ENCODE measurements around the gene HINT3. TPM values are rescaled to one million over a fixed set of nuclear protein-coding genes. Genes with fewer than 3 reads are reported as not detected.
A peak's percentile ranks its signal among the peaks of the same experiment; 100 is the strongest.

The HINT3 gene
- total and polyA plus RNA-seq, 2 of the 13 experiments (the other 11 are each of a cell fraction or from before 2014, with no cell fraction given), result 3.1 to 22.8 TPM

DNA sequence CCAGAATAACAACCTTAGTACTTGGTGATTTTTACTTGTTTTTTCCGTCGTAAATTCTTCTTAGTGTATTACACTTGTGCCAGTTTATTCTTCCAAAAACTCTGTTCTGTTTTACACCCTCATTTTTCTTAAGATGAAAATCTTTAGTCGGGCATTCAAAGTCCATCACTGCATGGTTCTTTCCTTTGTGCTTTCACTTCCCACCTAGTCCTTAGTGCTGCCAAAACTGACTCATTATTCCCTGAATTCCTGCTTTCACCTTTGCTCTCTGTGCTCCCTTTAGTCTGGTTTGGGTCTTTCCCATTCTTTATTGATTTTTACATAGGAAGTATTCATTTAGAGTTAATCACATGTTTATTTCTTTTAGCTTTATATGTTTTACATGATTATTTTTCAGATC lies 33.1 kb downstream of the HINT3 start (continued):
- TF ChIP-seq ZNF614 (CRISPR knock-in tag; IDR thresholded peaks at IDR 0.05; ENCODE audit: borderline replicate concordance) (0 out of 2 replicates have a peak, but pooled peaks have one; percentile 47), PPARG (CRISPR knock-in tag; conservative IDR thresholded peaks at IDR 0.05) (peak; percentile 88), ZNF598 (CRISPR knock-in tag; IDR thresholded peaks at IDR 0.05; ENCODE audit: borderline replicate concordance) (no peak), EHMT2 (IDR thresholded peaks at IDR 0.05; ENCODE audit: borderline replicate concordance, low read depth, low read length) (no peak; the same call in 1 of the 2 replicates), TMF1 (CRISPR knock-in tag; IDR thresholded peaks at IDR 0.05; ENCODE audit: low read depth) (no peak), ZNF761 (CRISPR knock-in tag; conservative IDR thresholded peaks at IDR 0.05) (0 out of 2 replicates have a peak, but pooled peaks have one; percentile 50), ZKSCAN1 (IDR thresholded peaks at IDR 0.05; ENCODE audit: low read length) (no peak), ZMYM3 (CRISPR knock-in tag; IDR thresholded peaks at IDR 0.05) (no peak), SOX5 (CRISPR knock-in tag; IDR thresholded peaks at IDR 0.05; ENCODE audit: borderline replicate concordance) (peak; percentile 79; the same call in 1 of the 2 replicates), ZNF180 (CRISPR knock-in tag; IDR thresholded peaks at IDR 0.05; ENCODE audit: borderline replicate concordance, low read depth) (no peak), MAF1 (CRISPR knock-in tag; IDR thresholded peaks at IDR 0.05; ENCODE audit: borderline replicate concordance) (no peak), ZFP36L1 (CRISPR knock-in tag; IDR thresholded peaks at IDR 0.05) (no peak)
- TF ChIP-seq, protein P1, sequence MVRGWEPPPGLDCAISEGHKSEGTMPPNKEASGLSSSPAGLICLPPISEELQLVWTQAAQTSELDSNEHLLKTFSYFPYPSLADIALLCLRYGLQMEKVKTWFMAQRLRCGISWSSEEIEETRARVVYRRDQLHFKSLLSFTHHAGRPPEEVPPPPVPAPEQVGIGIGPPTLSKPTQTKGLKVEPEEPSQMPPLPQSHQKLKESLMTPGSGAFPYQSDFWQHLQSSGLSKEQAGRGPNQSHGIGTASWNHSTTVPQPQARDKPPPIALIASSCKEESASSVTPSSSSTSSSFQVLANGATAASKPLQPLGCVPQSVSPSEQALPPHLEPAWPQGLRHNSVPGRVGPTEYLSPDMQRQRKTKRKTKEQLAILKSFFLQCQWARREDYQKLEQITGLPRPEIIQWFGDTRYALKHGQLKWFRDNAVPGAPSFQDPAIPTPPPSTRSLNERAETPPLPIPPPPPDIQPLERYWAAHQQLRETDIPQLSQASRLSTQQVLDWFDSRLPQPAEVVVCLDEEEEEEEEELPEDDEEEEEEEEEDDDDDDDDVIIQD (CRISPR knock-in tag; IDR thresholded peaks at IDR 0.05; ENCODE audit: low read depth), result peak; percentile 88; the same call in 1 of the 2 replicates
- TF ChIP-seq, protein P2, sequence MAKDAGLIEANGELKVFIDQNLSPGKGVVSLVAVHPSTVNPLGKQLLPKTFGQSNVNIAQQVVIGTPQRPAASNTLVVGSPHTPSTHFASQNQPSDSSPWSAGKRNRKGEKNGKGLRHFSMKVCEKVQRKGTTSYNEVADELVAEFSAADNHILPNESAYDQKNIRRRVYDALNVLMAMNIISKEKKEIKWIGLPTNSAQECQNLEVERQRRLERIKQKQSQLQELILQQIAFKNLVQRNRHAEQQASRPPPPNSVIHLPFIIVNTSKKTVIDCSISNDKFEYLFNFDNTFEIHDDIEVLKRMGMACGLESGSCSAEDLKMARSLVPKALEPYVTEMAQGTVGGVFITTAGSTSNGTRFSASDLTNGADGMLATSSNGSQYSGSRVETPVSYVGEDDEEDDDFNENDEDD (CRISPR knock-in tag; IDR thresholded peaks at IDR 0.05; ENCODE audit: borderline replicate concordance), result no peak
- TF ChIP-seq, protein P3, sequence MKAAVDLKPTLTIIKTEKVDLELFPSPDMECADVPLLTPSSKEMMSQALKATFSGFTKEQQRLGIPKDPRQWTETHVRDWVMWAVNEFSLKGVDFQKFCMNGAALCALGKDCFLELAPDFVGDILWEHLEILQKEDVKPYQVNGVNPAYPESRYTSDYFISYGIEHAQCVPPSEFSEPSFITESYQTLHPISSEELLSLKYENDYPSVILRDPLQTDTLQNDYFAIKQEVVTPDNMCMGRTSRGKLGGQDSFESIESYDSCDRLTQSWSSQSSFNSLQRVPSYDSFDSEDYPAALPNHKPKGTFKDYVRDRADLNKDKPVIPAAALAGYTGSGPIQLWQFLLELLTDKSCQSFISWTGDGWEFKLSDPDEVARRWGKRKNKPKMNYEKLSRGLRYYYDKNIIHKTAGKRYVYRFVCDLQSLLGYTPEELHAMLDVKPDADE (CRISPR knock-in tag; IDR thresholded peaks at IDR 0.05), result no peak
- TF ChIP-seq, protein P4, sequence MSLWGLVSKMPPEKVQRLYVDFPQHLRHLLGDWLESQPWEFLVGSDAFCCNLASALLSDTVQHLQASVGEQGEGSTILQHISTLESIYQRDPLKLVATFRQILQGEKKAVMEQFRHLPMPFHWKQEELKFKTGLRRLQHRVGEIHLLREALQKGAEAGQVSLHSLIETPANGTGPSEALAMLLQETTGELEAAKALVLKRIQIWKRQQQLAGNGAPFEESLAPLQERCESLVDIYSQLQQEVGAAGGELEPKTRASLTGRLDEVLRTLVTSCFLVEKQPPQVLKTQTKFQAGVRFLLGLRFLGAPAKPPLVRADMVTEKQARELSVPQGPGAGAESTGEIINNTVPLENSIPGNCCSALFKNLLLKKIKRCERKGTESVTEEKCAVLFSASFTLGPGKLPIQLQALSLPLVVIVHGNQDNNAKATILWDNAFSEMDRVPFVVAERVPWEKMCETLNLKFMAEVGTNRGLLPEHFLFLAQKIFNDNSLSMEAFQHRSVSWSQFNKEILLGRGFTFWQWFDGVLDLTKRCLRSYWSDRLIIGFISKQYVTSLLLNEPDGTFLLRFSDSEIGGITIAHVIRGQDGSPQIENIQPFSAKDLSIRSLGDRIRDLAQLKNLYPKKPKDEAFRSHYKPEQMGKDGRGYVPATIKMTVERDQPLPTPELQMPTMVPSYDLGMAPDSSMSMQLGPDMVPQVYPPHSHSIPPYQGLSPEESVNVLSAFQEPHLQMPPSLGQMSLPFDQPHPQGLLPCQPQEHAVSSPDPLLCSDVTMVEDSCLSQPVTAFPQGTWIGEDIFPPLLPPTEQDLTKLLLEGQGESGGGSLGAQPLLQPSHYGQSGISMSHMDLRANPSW (CRISPR knock-in tag; IDR thresholded peaks at IDR 0.05; ENCODE audit: borderline replicate concordance), result no peak
- TF ChIP-seq, protein P5, sequence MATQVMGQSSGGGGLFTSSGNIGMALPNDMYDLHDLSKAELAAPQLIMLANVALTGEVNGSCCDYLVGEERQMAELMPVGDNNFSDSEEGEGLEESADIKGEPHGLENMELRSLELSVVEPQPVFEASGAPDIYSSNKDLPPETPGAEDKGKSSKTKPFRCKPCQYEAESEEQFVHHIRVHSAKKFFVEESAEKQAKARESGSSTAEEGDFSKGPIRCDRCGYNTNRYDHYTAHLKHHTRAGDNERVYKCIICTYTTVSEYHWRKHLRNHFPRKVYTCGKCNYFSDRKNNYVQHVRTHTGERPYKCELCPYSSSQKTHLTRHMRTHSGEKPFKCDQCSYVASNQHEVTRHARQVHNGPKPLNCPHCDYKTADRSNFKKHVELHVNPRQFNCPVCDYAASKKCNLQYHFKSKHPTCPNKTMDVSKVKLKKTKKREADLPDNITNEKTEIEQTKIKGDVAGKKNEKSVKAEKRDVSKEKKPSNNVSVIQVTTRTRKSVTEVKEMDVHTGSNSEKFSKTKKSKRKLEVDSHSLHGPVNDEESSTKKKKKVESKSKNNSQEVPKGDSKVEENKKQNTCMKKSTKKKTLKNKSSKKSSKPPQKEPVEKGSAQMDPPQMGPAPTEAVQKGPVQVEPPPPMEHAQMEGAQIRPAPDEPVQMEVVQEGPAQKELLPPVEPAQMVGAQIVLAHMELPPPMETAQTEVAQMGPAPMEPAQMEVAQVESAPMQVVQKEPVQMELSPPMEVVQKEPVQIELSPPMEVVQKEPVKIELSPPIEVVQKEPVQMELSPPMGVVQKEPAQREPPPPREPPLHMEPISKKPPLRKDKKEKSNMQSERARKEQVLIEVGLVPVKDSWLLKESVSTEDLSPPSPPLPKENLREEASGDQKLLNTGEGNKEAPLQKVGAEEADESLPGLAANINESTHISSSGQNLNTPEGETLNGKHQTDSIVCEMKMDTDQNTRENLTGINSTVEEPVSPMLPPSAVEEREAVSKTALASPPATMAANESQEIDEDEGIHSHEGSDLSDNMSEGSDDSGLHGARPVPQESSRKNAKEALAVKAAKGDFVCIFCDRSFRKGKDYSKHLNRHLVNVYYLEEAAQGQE (IDR thresholded peaks at IDR 0.05; ENCODE audit: borderline replicate concordance in 1 of 2, low read depth in 1 of 2, low read length in 2 of 2), result peak in 1 of 2 experiments; percentile 51; a peak in 1 of 4 replicates
- TF ChIP-seq, protein P6, sequence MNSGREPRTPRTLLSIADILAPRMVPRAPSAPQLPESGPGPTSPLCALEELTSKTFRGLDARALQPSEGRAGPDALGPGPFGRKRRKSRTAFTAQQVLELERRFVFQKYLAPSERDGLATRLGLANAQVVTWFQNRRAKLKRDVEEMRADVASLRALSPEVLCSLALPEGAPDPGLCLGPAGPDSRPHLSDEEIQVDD (CRISPR knock-in tag; IDR thresholded peaks at IDR 0.05; ENCODE audit: borderline replicate concordance), result no peak
